HepG2 (cell line): Measurements from ENCODE around the gene PDE9A.

Source experiments
- ESRRA ChIP-seq: sonication (generic); formaldehyde crosslinking; IDR thresholded peaks from 2 replicates; pipeline ENCODE4 v1.5.1; 2020; ENCODE audit warnings: mild to moderate bottlenecking, low read depth, missing genetic modification reagents
- JUN ChIP-seq: sonication (generic); formaldehyde crosslinking; IDR thresholded peaks from 2 replicates; pipeline ENCODE4 v1.4.0; 2020; ENCODE audit warnings: mild to moderate bottlenecking, missing genetic modification reagents
- JUND ChIP-seq: sonication (generic); formaldehyde crosslinking; IDR thresholded peaks from 2 replicates; pipeline ENCODE4 v1.8.0; 2022; ENCODE audit warnings: mild to moderate bottlenecking, missing genetic modification reagents
- POLR2AphosphoS5 ChIP-seq: IDR thresholded peaks from 2 replicates; pipeline ENCODE4 v1.6.1; 2012; ENCODE audit warnings: low read depth, low read length
- ZNF121 ChIP-seq: sonication (generic); formaldehyde crosslinking; IDR thresholded peaks from 2 replicates; pipeline ENCODE4 v1.5.0; 2020; ENCODE audit warnings: mild to moderate bottlenecking, missing genetic modification reagents
- TF ChIP-seq, protein P1 (sequence below): sonication (generic); formaldehyde crosslinking; IDR thresholded peaks from 2 replicates; pipeline ENCODE4 v1.5.0; 2020; ENCODE audit warnings: mild to moderate bottlenecking, missing genetic modification reagents, moderate library complexity

DNA sequence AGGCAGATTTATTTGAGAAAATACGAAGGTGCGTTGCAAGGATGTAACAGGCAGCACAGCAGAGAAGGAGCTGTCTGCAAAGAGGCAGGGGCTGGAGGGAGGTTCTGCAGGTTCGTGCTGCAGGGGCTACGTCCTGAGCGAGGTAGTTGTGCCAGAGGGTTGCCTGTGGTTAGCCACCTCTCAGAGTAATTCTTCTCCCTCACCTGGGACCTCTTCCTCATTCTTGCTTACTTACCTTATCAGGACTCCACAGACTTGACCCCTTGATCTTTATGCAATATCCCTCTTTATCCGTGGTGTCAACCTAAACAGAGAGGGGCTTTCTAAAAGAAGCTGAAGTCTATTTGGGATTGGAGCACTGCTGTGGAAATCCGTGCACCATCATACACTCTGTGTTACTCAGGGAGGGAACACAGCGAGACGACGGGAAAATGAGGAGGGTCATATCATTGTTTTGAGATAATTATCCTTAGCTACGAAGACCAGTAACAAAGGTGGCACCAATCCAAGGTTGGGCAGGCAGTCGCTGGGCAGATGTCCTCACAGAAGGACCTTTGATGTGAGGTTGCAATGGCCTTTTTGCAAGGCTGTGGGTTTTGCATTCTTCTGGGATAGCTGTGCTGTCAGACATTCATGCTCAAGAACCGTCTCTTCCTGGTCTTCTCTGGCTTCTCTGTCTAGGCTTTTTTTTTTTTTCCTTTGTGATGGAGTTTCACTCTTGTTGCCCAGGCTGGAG lies 143.1 kb downstream of the PDE9A start:
- TF ChIP-seq JUND (CRISPR knock-in tag) (no peak), POLR2AphosphoS5 (no peak), ZNF121 (CRISPR knock-in tag) (no peak), ESRRA (CRISPR knock-in tag) (no peak), JUN (CRISPR knock-in tag) (no peak)
- TF ChIP-seq, protein P1, sequence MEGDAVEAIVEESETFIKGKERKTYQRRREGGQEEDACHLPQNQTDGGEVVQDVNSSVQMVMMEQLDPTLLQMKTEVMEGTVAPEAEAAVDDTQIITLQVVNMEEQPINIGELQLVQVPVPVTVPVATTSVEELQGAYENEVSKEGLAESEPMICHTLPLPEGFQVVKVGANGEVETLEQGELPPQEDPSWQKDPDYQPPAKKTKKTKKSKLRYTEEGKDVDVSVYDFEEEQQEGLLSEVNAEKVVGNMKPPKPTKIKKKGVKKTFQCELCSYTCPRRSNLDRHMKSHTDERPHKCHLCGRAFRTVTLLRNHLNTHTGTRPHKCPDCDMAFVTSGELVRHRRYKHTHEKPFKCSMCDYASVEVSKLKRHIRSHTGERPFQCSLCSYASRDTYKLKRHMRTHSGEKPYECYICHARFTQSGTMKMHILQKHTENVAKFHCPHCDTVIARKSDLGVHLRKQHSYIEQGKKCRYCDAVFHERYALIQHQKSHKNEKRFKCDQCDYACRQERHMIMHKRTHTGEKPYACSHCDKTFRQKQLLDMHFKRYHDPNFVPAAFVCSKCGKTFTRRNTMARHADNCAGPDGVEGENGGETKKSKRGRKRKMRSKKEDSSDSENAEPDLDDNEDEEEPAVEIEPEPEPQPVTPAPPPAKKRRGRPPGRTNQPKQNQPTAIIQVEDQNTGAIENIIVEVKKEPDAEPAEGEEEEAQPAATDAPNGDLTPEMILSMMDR (CRISPR knock-in tag): no peak
